Smooth muscle cell (in vitro differentiated cells): ENCODE results near the gene PLXNA2. TPM values are rescaled to one million over a fixed set of nuclear protein-coding genes. Genes with fewer than 3 reads are reported as not detected.

Experiments
- DNase-seq: peaks from one replicate; lab custom pipeline; 2025; ENCODE audit not compliant: unreplicated experiment; lab: John Stamatoyannopoulos, UW
- H2AFZ ChIP-seq: fragments of 200-600 bp; sonication (generic); 2 replicates; pipeline ENCODE4 v1.6.0; 2016; ENCODE audit warnings: antibody characterized with exemption, low read depth, mild to moderate bottlenecking
- H3F3A ChIP-seq: fragments of 200-600 bp; sonication (generic); 2 replicates; pipeline ENCODE4 v1.6.0; 2017; ENCODE audit warnings: antibody characterized with exemption, low read depth
- H3K27ac ChIP-seq: fragments of 200-600 bp; sonication (generic); 2 replicates; pipeline ENCODE4 v1.5.1; 2016; ENCODE audit warnings: low read depth, mild to moderate bottlenecking
- H3K27me3 ChIP-seq: fragments of 200-600 bp; sonication (generic); 2 replicates; pipeline ENCODE4 v1.6.1; 2016; ENCODE audit warnings: low read depth, mild to moderate bottlenecking
- H3K36me3 ChIP-seq: fragments of 200-600 bp; sonication (generic); 2 replicates; pipeline ENCODE4 v1.5.1; 2016; ENCODE audit warnings: low read depth
- H3K4me1 ChIP-seq: fragments of 200-600 bp; sonication (generic); 2 replicates; pipeline ENCODE4 v1.5.1; 2016; ENCODE audit warnings: low read depth
- H3K4me2 ChIP-seq: fragments of 200-600 bp; sonication (generic); 2 replicates; pipeline ENCODE4 v1.6.0; 2016; ENCODE audit warnings: mild to moderate bottlenecking
- H3K4me3 ChIP-seq: fragments of 200-600 bp; sonication (generic); 2 replicates; pipeline ENCODE4 v1.5.1; 2016; ENCODE audit warnings: mild to moderate bottlenecking
- H3K79me2 ChIP-seq: fragments of 200-600 bp; sonication (generic); 2 replicates; pipeline ENCODE4 v1.6.0; 2016; ENCODE audit warnings: low read depth, mild to moderate bottlenecking
- H3K9ac ChIP-seq: fragments of 200-600 bp; sonication (generic); 2 replicates; pipeline ENCODE4 v1.6.0; 2016; ENCODE audit warnings: low read depth
- H3K9me3 ChIP-seq: fragments of 200-600 bp; sonication (generic); replicated peaks from 2 replicates; pipeline ENCODE4 v1.5.1; 2016; ENCODE audit warnings: low read depth
- H4K20me1 ChIP-seq: fragments of 200-600 bp; sonication (generic); 2 replicates; pipeline ENCODE4 v1.6.0; 2016; ENCODE audit warnings: low read depth
- CTCF ChIP-seq: fragments of 200-600 bp; sonication (generic); IDR thresholded peaks from 2 replicates; pipeline ENCODE4 v1.5.1; 2017; ENCODE audit warnings: borderline replicate concordance, mild to moderate bottlenecking, antibody characterized with exemption; ENCODE audit not compliant: insufficient read depth, poor library complexity, severe bottlenecking
- WGBS: methylation state at CpG from one replicate; pipeline ENCODE4 v1.1.7; 2016; ENCODE audit warnings: low lambda C conversion rate; 5-methylcytosine and 5-hydroxymethylcytosine counted together
- polyA plus RNA-seq: library from polyadenylated mRNA; unstranded; fragments of >200 nt; fragmentation: Nextera tagmentation; extraction: Ambion mirVana; gene quantifications from 2 replicates; pipeline ENCODE4 v1.2.1, GENCODE V29; 2016
- total RNA-seq: library from RNA; depleted of rRNA; stranded (reverse); fragments of >200 nt; gene quantifications from 2 replicates; pipeline ENCODE4 v1.2.3, GENCODE V29; 2014

Gene PLXNA2
- total and polyA plus RNA-seq, 2 experiments from 2014 or later: 8.2 to 8.7 TPM

- no peak overlapping the region for H3K4me3 ChIP-seq
- H3K9ac ChIP-seq: no peak overlapping the region
- no peaks in the 10 kb centered on the region for H3K79me2 ChIP-seq
- WGBS: 58% methylated on average over 22 of the region's 22 CpGs
- no peak for DNase-seq
- H3K36me3 ChIP-seq: no peaks in the 10 kb centered on the region
- H3K4me1 ChIP-seq: peaks cover 37% of the 10 kb centered on the region
- no peaks in the 10 kb centered on the region for H3K27me3 ChIP-seq
- peak overlapping the region; percentile 36 for H3K27ac ChIP-seq
- TF ChIP-seq CTCF: no peak
- no peak overlapping the region for H2AFZ ChIP-seq
- H4K20me1 ChIP-seq: no peaks in the 10 kb centered on the region
- peak overlapping the region; percentile 17 for H3K4me2 ChIP-seq
- H3K9me3 ChIP-seq: no peaks in the 10 kb centered on the region
- peaks cover 18% of the 10 kb centered on the region for H3F3A ChIP-seq
Observed at GRCh38 chr1:208251911-208252835, 8.0 kb upstream of the PLXNA2 start.

DNA sequence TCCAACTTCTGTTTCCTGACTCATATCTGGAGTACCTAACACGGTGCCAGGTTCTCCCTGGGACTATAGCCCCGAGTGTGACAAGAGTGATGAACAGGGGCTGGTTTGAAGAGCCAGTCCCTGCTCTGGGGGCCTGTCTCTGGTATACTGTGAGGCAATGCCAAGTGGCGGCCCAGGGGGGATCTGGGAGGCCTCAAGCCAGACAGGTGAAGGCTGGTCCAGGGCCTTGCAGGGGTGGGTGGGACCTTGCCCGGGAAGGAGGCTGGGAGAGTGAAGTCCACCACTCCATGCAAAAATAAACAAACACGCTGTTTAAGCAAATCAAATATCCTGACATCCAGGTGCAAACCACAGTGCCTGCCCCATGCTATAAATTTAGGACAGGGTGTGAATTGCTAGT lies 6.8 kb upstream of the PLXNA2 start:
- Histone ChIP-seq H3K9me3 (no peaks in the 10 kb centered on the region), H3K4me1 (peaks cover 37% of the 10 kb centered on the region), H3K9ac (no peak overlapping the region), H4K20me1 (no peaks in the 10 kb centered on the region), H3F3A (peaks cover 18% of the 10 kb centered on the region), H2AFZ (no peak overlapping the region), H3K27me3 (no peaks in the 10 kb centered on the region), H3K4me3 (no peak overlapping the region), H3K27ac (no peak overlapping the region), H3K4me2 (no peak overlapping the region), H3K79me2 (no peaks in the 10 kb centered on the region), H3K36me3 (no peaks in the 10 kb centered on the region)
- TF ChIP-seq CTCF: no peak
- no peak for DNase-seq
- WGBS: 53% methylated on average over 5 of the region's 5 CpGs

- H3K27ac ChIP-seq: no peak overlapping the region
- WGBS: 77% methylated on average over 6 of the region's 6 CpGs
- no peaks in the 10 kb centered on the region for H3K9me3 ChIP-seq
- DNase-seq: no peak
- no peak for TF ChIP-seq CTCF
- H3F3A ChIP-seq: peaks cover 18% of the 10 kb centered on the region
- no peaks in the 10 kb centered on the region for H3K27me3 ChIP-seq
- no peak overlapping the region for H3K4me3 ChIP-seq
- no peaks in the 10 kb centered on the region for H3K79me2 ChIP-seq
- no peak overlapping the region for H2AFZ ChIP-seq
- no peak overlapping the region for H3K9ac ChIP-seq
- no peak overlapping the region for H3K4me2 ChIP-seq
- H4K20me1 ChIP-seq: no peaks in the 10 kb centered on the region
- H3K36me3 ChIP-seq: no peaks in the 10 kb centered on the region
- peaks cover 37% of the 10 kb centered on the region for H3K4me1 ChIP-seq
Observed at GRCh38 chr1:208250613-208251012, 6.4 kb upstream of the PLXNA2 start.
